Astrocyte (in vitro differentiated cells and primary cell): ENCODE measurements around the gene MOG. TPM values are rescaled to one million over a fixed set of nuclear protein-coding genes. Genes with fewer than 3 reads are reported as not detected.

ENCODE experiments used
- DNase-seq: peaks from one replicate; pipeline ENCODE4 v3.0.0-alpha.2; 2010; ENCODE audit warnings: low read depth
- FAIRE-seq: peaks from 2 replicates; lab custom pipeline; 2011; peaks lifted over from hg19 to GRCh38; lab: Jason Lieb, UNC
- H2AFZ ChIP-seq: 2 replicates; pipeline ENCODE4 v1.6.0; 2012; ENCODE audit warnings: low read depth, low read length, inconsistent platforms
- H3K27ac ChIP-seq: 2 replicates; pipeline ENCODE4 v1.5.1; 2011; ENCODE audit warnings: low read depth, low read length, inconsistent platforms
- H3K27me3 ChIP-seq: 2 replicates; pipeline ENCODE4 v1.6.0; 2011; ENCODE audit warnings: low read length, inconsistent platforms; ENCODE audit not compliant: insufficient read depth
- H3K36me3 ChIP-seq: 2 replicates; pipeline ENCODE4 v1.5.1; 2011; ENCODE audit warnings: low read length, inconsistent platforms; ENCODE audit not compliant: insufficient read depth
- H3K4me1 ChIP-seq: 2 replicates; pipeline ENCODE4 v1.5.1; 2011; ENCODE audit warnings: low read length, inconsistent platforms; ENCODE audit not compliant: insufficient read depth
- H3K4me2 ChIP-seq: 2 replicates; pipeline ENCODE4 v1.6.0; 2012; ENCODE audit warnings: low read length, inconsistent platforms
- H3K4me3 ChIP-seq: 2 replicates; pipeline ENCODE4 v1.5.1; 2011; ENCODE audit warnings: low read depth, mild to moderate bottlenecking, low read length, inconsistent platforms; ENCODE audit not compliant: insufficient read depth
- H3K79me2 ChIP-seq: 2 replicates; pipeline ENCODE4 v1.6.0; 2012; ENCODE audit warnings: mild to moderate bottlenecking, low read length, inconsistent platforms; ENCODE audit not compliant: insufficient read depth
- H3K9ac ChIP-seq: 2 replicates; pipeline ENCODE4 v1.6.0; 2012; ENCODE audit warnings: mild to moderate bottlenecking, low read length, inconsistent platforms
- H3K9me3 ChIP-seq: 2 replicates; pipeline ENCODE4 v1.5.1; 2012; ENCODE audit warnings: low read depth, mild to moderate bottlenecking, low read length, inconsistent platforms; ENCODE audit not compliant: insufficient read depth
- H4K20me1 ChIP-seq: 2 replicates; pipeline ENCODE4 v1.6.0; 2012; ENCODE audit warnings: low read length, inconsistent platforms; ENCODE audit not compliant: insufficient read depth
- H3K27ac Mint-ChIP-seq: one replicate; pipeline ENCODE4 v1.8.0; 2021; ENCODE audit warnings: mild to moderate bottlenecking, mixed read lengths; ENCODE audit not compliant: unreplicated experiment
- H3K27me3 Mint-ChIP-seq: one replicate; pipeline ENCODE4 v1.8.0; 2021; ENCODE audit warnings: low read depth, mixed read lengths; ENCODE audit not compliant: unreplicated experiment
- H3K36me3 Mint-ChIP-seq: one replicate; pipeline ENCODE4 v1.8.0; 2021; ENCODE audit warnings: low read depth, mixed read lengths; ENCODE audit not compliant: unreplicated experiment
- H3K4me1 Mint-ChIP-seq: one replicate; pipeline ENCODE4 v1.8.0; 2021; ENCODE audit warnings: low read depth, mixed read lengths; ENCODE audit not compliant: unreplicated experiment
- H3K4me3 Mint-ChIP-seq: one replicate; pipeline ENCODE4 v1.8.0; 2021; ENCODE audit warnings: mild to moderate bottlenecking, moderate library complexity, mixed read lengths; ENCODE audit not compliant: unreplicated experiment
- H3K9me3 Mint-ChIP-seq: one replicate; pipeline ENCODE4 v1.8.0; 2021; ENCODE audit warnings: mild to moderate bottlenecking, mixed read lengths; ENCODE audit not compliant: unreplicated experiment
- CTCF ChIP-seq: IDR thresholded peaks from 2 replicates; pipeline ENCODE4 v1.5.1; 2011; ENCODE audit warnings: low read depth, mild to moderate bottlenecking, inconsistent platforms, low read length, moderate library complexity; ENCODE audit not compliant: insufficient read depth
- EZH2 ChIP-seq: IDR thresholded peaks from 2 replicates; pipeline ENCODE4 v1.6.1; 2012; ENCODE audit warnings: mild to moderate bottlenecking, low read length, inconsistent platforms; ENCODE audit not compliant: insufficient read depth
- total RNA-seq: library from RNA; stranded (reverse); gene quantifications from 2 replicates; pipeline ENCODE4 v1.2.1, GENCODE V29; 2021

Gene MOG
- total RNA-seq, 1 donor from 2014 or later, result not detected

DNA sequence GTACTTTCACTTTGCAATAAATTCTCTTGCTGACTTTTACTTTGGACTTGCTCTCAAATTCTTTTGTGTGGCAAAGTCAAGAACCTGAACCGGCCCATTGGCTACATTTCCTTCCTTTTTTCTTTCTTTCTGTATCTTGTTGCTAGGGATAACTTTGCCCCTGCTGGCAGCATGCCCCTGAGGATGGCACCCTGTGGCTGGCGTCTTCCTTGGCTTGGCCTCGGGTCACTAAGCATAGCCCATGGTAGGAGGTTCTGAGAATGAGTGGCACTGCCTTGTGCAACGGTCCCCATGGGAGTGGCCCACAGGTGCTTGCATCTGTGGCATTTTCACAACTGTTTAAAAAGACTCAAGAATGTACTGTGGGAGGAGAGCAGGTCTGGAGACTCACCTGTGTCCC is 52.3 kb downstream of the MOG start:
- H3K9me3 Mint-ChIP-seq, result no peaks in the 10 kb centered on the region
- Histone ChIP-seq H3K9ac (no peak overlapping the region), H3K27me3 (no peaks in the 10 kb centered on the region), H3K4me1 (no peaks in the 10 kb centered on the region), H3K9me3 (no peaks in the 10 kb centered on the region), H3K4me2 (no peak overlapping the region), H3K27ac (no peak overlapping the region), H3K36me3 (no peaks in the 10 kb centered on the region), H4K20me1 (no peaks in the 10 kb centered on the region), H3K79me2 (no peaks in the 10 kb centered on the region), H3K4me3 (no peak overlapping the region), H2AFZ (no peak overlapping the region)
- H3K4me1 Mint-ChIP-seq, result no peaks in the 10 kb centered on the region
- DNase-seq, result no peak
- H3K4me3 Mint-ChIP-seq, result no peak overlapping the region
- no peak for TF ChIP-seq EZH2
- no peak for TF ChIP-seq CTCF
- H3K36me3 Mint-ChIP-seq, result no peaks in the 10 kb centered on the region
- FAIRE-seq, result no peak
- H3K27ac Mint-ChIP-seq, result no peak overlapping the region
- H3K27me3 Mint-ChIP-seq, result peaks cover 67% of the 10 kb centered on the region

GRCh38 chr6:29710281-29710941 is 53.5 kb downstream of the MOG start:
- no peak for DNase-seq
- Histone ChIP-seq H3K9me3 (peaks cover 3% of the 10 kb centered on the region), H3K27ac (no peak overlapping the region), H4K20me1 (no peaks in the 10 kb centered on the region), H3K4me3 (no peak overlapping the region), H3K4me1 (no peaks in the 10 kb centered on the region), H3K27me3 (peaks cover 2% of the 10 kb centered on the region), H2AFZ (no peak overlapping the region), H3K4me2 (no peak overlapping the region), H3K9ac (no peak overlapping the region), H3K79me2 (no peaks in the 10 kb centered on the region), H3K36me3 (no peaks in the 10 kb centered on the region)
- H3K27me3 Mint-ChIP-seq, result peaks cover 64% of the 10 kb centered on the region
- no peaks in the 10 kb centered on the region for H3K4me1 Mint-ChIP-seq
- no peaks in the 10 kb centered on the region for H3K9me3 Mint-ChIP-seq
- no peak overlapping the region for H3K27ac Mint-ChIP-seq
- TF ChIP-seq EZH2 (no peak), CTCF (no peak)
- FAIRE-seq, result no peak
- H3K36me3 Mint-ChIP-seq, result no peaks in the 10 kb centered on the region
- no peak overlapping the region for H3K4me3 Mint-ChIP-seq

DNA sequence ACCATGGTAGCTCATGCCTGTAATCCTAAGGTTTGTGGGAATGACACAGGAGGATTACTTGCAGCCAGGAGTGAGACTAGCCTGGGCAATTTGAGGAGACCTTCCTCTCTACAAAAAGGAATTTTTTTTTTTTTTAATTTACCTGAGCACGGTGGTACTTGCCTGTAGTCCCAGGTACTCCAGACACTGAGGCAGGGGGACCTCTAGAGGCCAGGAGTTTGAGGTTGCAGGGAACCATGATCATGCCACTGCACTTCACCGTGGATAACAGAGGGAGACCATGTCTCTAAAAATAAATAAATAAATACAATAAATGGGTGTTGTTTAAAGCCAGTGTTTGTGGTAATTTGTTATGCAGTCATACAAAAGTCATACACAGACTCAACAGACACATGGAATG is 64.0 kb downstream of the MOG start:
- Histone ChIP-seq H3K9ac (no peak overlapping the region), H3K27me3 (peaks cover 8% of the 10 kb centered on the region), H3K4me2 (no peak overlapping the region), H3K4me1 (no peaks in the 10 kb centered on the region), H3K27ac (no peak overlapping the region), H3K4me3 (no peak overlapping the region), H3K9me3 (no peaks in the 10 kb centered on the region), H3K79me2 (no peaks in the 10 kb centered on the region), H2AFZ (no peak overlapping the region), H3K36me3 (no peaks in the 10 kb centered on the region), H4K20me1 (no peaks in the 10 kb centered on the region)
- no peak for TF ChIP-seq EZH2
- TF ChIP-seq CTCF, result no peak
- Mint-ChIP-seq H3K36me3 (peaks cover 6% of the 10 kb centered on the region), H3K4me3 (no peak overlapping the region), H3K27me3 (peaks cover 43% of the 10 kb centered on the region), H3K4me1 (no peaks in the 10 kb centered on the region), H3K9me3 (peaks cover 18% of the 10 kb centered on the region), H3K27ac (no peak overlapping the region)
- no peak for DNase-seq
- FAIRE-seq, result no peak
